ENCODE data around the gene CSK.

The CSK gene

GRCh38 chr15:74754593-74755215, 27.2 kb upstream of the CSK start:
- no peak overlapping the region for H3K27ac Mint-ChIP-seq (ENCODE audit: low read depth)
- H3K4me3 Mint-ChIP-seq: no peak overlapping the region
- H3K9me3 Mint-ChIP-seq: no peaks in the 10 kb centered on the region
- ATAC-seq (replicated peaks; ENCODE audit: extremely low read depth, poor library complexity, severe bottlenecking): no peak
- no peaks in the 10 kb centered on the region for H3K27me3 Mint-ChIP-seq
- DNase-seq (ENCODE audit: low spot score in 2 of 2): no peak
- no peaks in the 10 kb centered on the region for H3K4me1 Mint-ChIP-seq
- peaks cover 2% of the 10 kb centered on the region for H3K36me3 Mint-ChIP-seq (ENCODE audit: insufficient read depth)

- Mint-ChIP-seq H3K27ac (ENCODE audit: low read depth) (no peak overlapping the region), H3K9me3 (no peaks in the 10 kb centered on the region), H3K36me3 (ENCODE audit: insufficient read depth) (no peaks in the 10 kb centered on the region), H3K4me3 (no peak overlapping the region), H3K4me1 (no peaks in the 10 kb centered on the region), H3K27me3 (peaks cover 10% of the 10 kb centered on the region)
- ATAC-seq (replicated peaks; ENCODE audit: extremely low read depth, poor library complexity, severe bottlenecking) (no peak), DNase-seq (ENCODE audit: low spot score in 2 of 2) (no peak)
These were observed 23.1 kb upstream of the CSK start for GRCh38 chr15:74758736-74759135.

- Mint-ChIP-seq H3K27me3 (peaks cover 10% of the 10 kb centered on the region), H3K4me3 (no peak overlapping the region)
- no peak for DNase-seq (ENCODE audit: low spot score in 2 of 2)
These were observed 19.1 kb upstream of the CSK start for GRCh38 chr15:74762791-74763150.

GRCh38 chr15:74763416-74763815, 18.5 kb upstream of the CSK start:
- H3K27me3 Mint-ChIP-seq: peaks cover 10% of the 10 kb centered on the region
- no peaks in the 10 kb centered on the region for H3K4me1 Mint-ChIP-seq
- H3K27ac Mint-ChIP-seq (ENCODE audit: low read depth): no peak overlapping the region
- no peak overlapping the region for H3K4me3 Mint-ChIP-seq
- H3K36me3 Mint-ChIP-seq (ENCODE audit: insufficient read depth): peaks cover 1% of the 10 kb centered on the region
- ATAC-seq (replicated peaks; ENCODE audit: extremely low read depth, poor library complexity, severe bottlenecking): no peak
- DNase-seq (ENCODE audit: low spot score in 2 of 2): no peak
- no peaks in the 10 kb centered on the region for H3K9me3 Mint-ChIP-seq

More at GRCh38 chr15:74762791-74763150, 19.1 kb upstream of the CSK start:
- no peak for ATAC-seq (replicated peaks; ENCODE audit: extremely low read depth, poor library complexity, severe bottlenecking)
- Mint-ChIP-seq H3K27ac (ENCODE audit: low read depth) (no peak overlapping the region), H3K9me3 (no peaks in the 10 kb centered on the region), H3K36me3 (ENCODE audit: insufficient read depth) (peaks cover 1% of the 10 kb centered on the region), H3K4me1 (no peaks in the 10 kb centered on the region)

GRCh38 chr15:74767167-74768098, 14.4 kb upstream of the CSK start:
- Mint-ChIP-seq H3K4me1 (peaks cover 12% of the 10 kb centered on the region), H3K27ac (ENCODE audit: low read depth) (no peak overlapping the region), H3K9me3 (no peaks in the 10 kb centered on the region), H3K4me3 (no peak overlapping the region), H3K36me3 (ENCODE audit: insufficient read depth) (peaks cover 8% of the 10 kb centered on the region), H3K27me3 (peaks cover 10% of the 10 kb centered on the region)
- no peak for DNase-seq (ENCODE audit: low spot score in 2 of 2)
- ATAC-seq (replicated peaks; ENCODE audit: extremely low read depth, poor library complexity, severe bottlenecking): no peak

GRCh38 chr15:74768099-74768770, 13.6 kb upstream of the CSK start:
- DNase-seq (ENCODE audit: low spot score in 2 of 2): no peak
- peaks cover 12% of the 10 kb centered on the region for H3K4me1 Mint-ChIP-seq
- H3K4me3 Mint-ChIP-seq: no peak overlapping the region
- H3K36me3 Mint-ChIP-seq (ENCODE audit: insufficient read depth): peaks cover 8% of the 10 kb centered on the region
- peaks cover 3% of the 10 kb centered on the region for H3K27me3 Mint-ChIP-seq
- ATAC-seq (replicated peaks; ENCODE audit: extremely low read depth, poor library complexity, severe bottlenecking): no peak
- no peaks in the 10 kb centered on the region for H3K9me3 Mint-ChIP-seq
- no peak overlapping the region for H3K27ac Mint-ChIP-seq (ENCODE audit: low read depth)

- H3K4me3 Mint-ChIP-seq: no peak overlapping the region
- DNase-seq (ENCODE audit: low spot score in 2 of 2) (peak in 1 of 2 donors; percentile 58), ATAC-seq (replicated peaks; ENCODE audit: extremely low read depth, poor library complexity, severe bottlenecking) (no peak)
- no peaks in the 10 kb centered on the region for H3K27me3 Mint-ChIP-seq
- H3K27ac Mint-ChIP-seq (ENCODE audit: low read depth): no peak overlapping the region
- H3K4me1 Mint-ChIP-seq: peaks cover 12% of the 10 kb centered on the region
- peaks cover 10% of the 10 kb centered on the region for H3K36me3 Mint-ChIP-seq (ENCODE audit: insufficient read depth)
- no peaks in the 10 kb centered on the region for H3K9me3 Mint-ChIP-seq
These were observed 13.0 kb upstream of the CSK start for GRCh38 chr15:74768771-74769342.

GRCh38 chr15:74769463-74770025, 12.3 kb upstream of the CSK start:
- ATAC-seq (replicated peaks; ENCODE audit: extremely low read depth, poor library complexity, severe bottlenecking) (no peak), DNase-seq (ENCODE audit: low spot score in 2 of 2) (no peak)
- H3K36me3 Mint-ChIP-seq (ENCODE audit: insufficient read depth): peaks cover 10% of the 10 kb centered on the region
- no peaks in the 10 kb centered on the region for H3K27me3 Mint-ChIP-seq
- H3K27ac Mint-ChIP-seq (ENCODE audit: low read depth): no peak overlapping the region
- no peak overlapping the region for H3K4me3 Mint-ChIP-seq
- H3K9me3 Mint-ChIP-seq: no peaks in the 10 kb centered on the region
- peaks cover 12% of the 10 kb centered on the region for H3K4me1 Mint-ChIP-seq

GRCh38 chr15:74770211-74770903, 11.5 kb upstream of the CSK start:
- no peak for DNase-seq (ENCODE audit: low spot score in 2 of 2)
- Mint-ChIP-seq H3K36me3 (ENCODE audit: insufficient read depth) (peaks cover 10% of the 10 kb centered on the region), H3K4me1 (peaks cover 15% of the 10 kb centered on the region), H3K9me3 (no peaks in the 10 kb centered on the region), H3K27ac (ENCODE audit: low read depth) (no peak overlapping the region), H3K4me3 (no peak overlapping the region), H3K27me3 (no peaks in the 10 kb centered on the region)
- ATAC-seq (replicated peaks; ENCODE audit: extremely low read depth, poor library complexity, severe bottlenecking): no peak

- Mint-ChIP-seq H3K27ac (ENCODE audit: low read depth) (no peak overlapping the region), H3K4me3 (no peak overlapping the region), H3K27me3 (no peaks in the 10 kb centered on the region), H3K9me3 (no peaks in the 10 kb centered on the region), H3K4me1 (peaks cover 43% of the 10 kb centered on the region), H3K36me3 (ENCODE audit: insufficient read depth) (peaks cover 9% of the 10 kb centered on the region)
- no peak for DNase-seq (ENCODE audit: low spot score in 2 of 2)
- no peak for ATAC-seq (replicated peaks; ENCODE audit: extremely low read depth, poor library complexity, severe bottlenecking)
These were observed 8.6 kb upstream of the CSK start for GRCh38 chr15:74773329-74773728.

- no peak for DNase-seq (ENCODE audit: low spot score in 2 of 2)
- Mint-ChIP-seq H3K4me3 (no peak overlapping the region), H3K27me3 (no peaks in the 10 kb centered on the region), H3K9me3 (no peaks in the 10 kb centered on the region), H3K4me1 (peaks cover 45% of the 10 kb centered on the region), H3K27ac (ENCODE audit: low read depth) (no peak overlapping the region), H3K36me3 (ENCODE audit: insufficient read depth) (peaks cover 9% of the 10 kb centered on the region)
- ATAC-seq (replicated peaks; ENCODE audit: extremely low read depth, poor library complexity, severe bottlenecking): no peak
These were observed 8.1 kb upstream of the CSK start for GRCh38 chr15:74773731-74774252.

All from central memory CD8-positive, alpha-beta T cell (primary cell).